OCI-LY7 (cell line): ENCODE results near the gene PDZRN3.

Source experiments
- EZH2phosphoT487 ChIP-seq: fragments of 200-600 bp; sonication (generic); IDR thresholded peaks from 2 replicates; pipeline ENCODE4 v1.6.1; 2018; ENCODE audit warnings: low read depth, borderline replicate concordance, mild to moderate bottlenecking, mixed run types, antibody characterized with exemption, low read length, moderate library complexity, mixed read lengths
- TF ChIP-seq, protein P1 (sequence below): fragments of 200-600 bp; sonication (generic); conservative IDR thresholded peaks from 2 replicates; pipeline ENCODE4 v1.5.1; 2014; ENCODE audit warnings: mild to moderate bottlenecking, antibody characterized with exemption, low read length, moderate library complexity, mixed read lengths

DNA sequence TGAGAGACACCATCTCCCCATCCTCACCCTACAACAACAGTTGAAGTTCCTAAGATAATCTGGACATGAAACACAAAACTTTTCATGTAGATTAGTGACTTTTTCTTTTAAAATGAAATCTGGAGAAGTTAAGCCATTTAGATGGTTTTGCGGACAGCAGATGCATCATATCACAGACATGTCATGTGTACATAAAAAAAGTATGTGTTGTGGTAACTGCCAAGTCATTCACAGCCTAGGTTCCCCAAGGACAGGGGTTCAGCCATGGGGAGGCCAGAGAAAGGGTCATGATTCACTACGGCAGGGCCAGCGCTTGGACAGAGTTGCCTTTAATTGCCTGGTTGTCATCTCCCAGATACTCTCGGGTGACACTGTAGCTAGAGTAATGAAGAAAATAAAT lies 163.2 kb downstream of the PDZRN3 start:
- TF ChIP-seq, protein P1, sequence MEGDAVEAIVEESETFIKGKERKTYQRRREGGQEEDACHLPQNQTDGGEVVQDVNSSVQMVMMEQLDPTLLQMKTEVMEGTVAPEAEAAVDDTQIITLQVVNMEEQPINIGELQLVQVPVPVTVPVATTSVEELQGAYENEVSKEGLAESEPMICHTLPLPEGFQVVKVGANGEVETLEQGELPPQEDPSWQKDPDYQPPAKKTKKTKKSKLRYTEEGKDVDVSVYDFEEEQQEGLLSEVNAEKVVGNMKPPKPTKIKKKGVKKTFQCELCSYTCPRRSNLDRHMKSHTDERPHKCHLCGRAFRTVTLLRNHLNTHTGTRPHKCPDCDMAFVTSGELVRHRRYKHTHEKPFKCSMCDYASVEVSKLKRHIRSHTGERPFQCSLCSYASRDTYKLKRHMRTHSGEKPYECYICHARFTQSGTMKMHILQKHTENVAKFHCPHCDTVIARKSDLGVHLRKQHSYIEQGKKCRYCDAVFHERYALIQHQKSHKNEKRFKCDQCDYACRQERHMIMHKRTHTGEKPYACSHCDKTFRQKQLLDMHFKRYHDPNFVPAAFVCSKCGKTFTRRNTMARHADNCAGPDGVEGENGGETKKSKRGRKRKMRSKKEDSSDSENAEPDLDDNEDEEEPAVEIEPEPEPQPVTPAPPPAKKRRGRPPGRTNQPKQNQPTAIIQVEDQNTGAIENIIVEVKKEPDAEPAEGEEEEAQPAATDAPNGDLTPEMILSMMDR = no peak
- no peak for TF ChIP-seq EZH2phosphoT487
